Gastrocnemius medialis (tissue), 4 donors: ENCODE measurements around the gene WASF1.

Experiments
- CTCF ChIP-seq, 5 experiments: fragments of 450-650 bp in 3 of 5; fragments of 200-600 bp in 2 of 5; sonication (generic) in 2 of 5; IDR thresholded peaks in 4 of 5; conservative IDR thresholded peaks in 1 of 5; 1 replicate in 4 of 5; 2 replicates in 1 of 5; pipeline ENCODE4 v1.5.1; 2016 to 2019; ENCODE audit warnings: antibody characterized with exemption in 5 of 5, mild to moderate bottlenecking in 3 of 5, moderate library complexity in 3 of 5
- POLR2A ChIP-seq, 2 donors: fragments of 450-650 bp; IDR thresholded peaks; one replicate each; pipeline ENCODE4 v1.6.1; 2017; ENCODE audit warnings: antibody characterized with exemption in 2 of 2, mild to moderate bottlenecking in 2 of 2, moderate library complexity in 2 of 2

- no peak for TF ChIP-seq CTCF (IDR thresholded peaks at IDR 0.05 in 4 of 5, conservative IDR thresholded peaks at IDR 0.05 in 1 of 5)
- no peak for TF ChIP-seq POLR2A (IDR thresholded peaks at IDR 0.05)
These were observed 41.3 kb downstream of the WASF1 start for GRCh38 chr6:110137924-110138887.
